Panc1 (cell line): ENCODE measurements around the gene ANKRD42. TPM values are rescaled to one million over a fixed set of nuclear protein-coding genes. Genes with fewer than 3 reads are reported as not detected.

Experiments
- ATAC-seq: fragments of 200-7000 bp; cut with Tn5 transposase; 2 replicates; pipeline ENCODE4 v1.9.1; 2020; ENCODE audit warnings: mild to moderate bottlenecking, moderate library complexity
- BruUV-seq: library from RNA; stranded (reverse); fragments of 400-500 nt; replicated peaks from 2 replicates; lab custom pipeline; 2021; lab: Mats Ljungman, UMichigan
- CTCF ChIA-PET: fragments of 300-600 bp; sonication (Branson Sonifier 250); formaldehyde crosslinking; loops from one replicate; lab custom pipeline; 2022; ENCODE audit warnings: antibody characterized with exemption; lab: Charles Lee
- POLR2A ChIA-PET: fragments of 300-600 bp; sonication (Branson Sonifier 250); formaldehyde crosslinking; loops from one replicate; lab custom pipeline; 2022; ENCODE audit warnings: antibody characterized with exemption; lab: Charles Lee
- DNase-seq: peaks from one replicate; pipeline ENCODE4 v3.0.0-alpha.2; 2010; ENCODE audit warnings: low read depth, low spot score
- H3K27ac ChIP-seq: 2 replicates; pipeline ENCODE4 v1.5.1; 2011; ENCODE audit warnings: mild to moderate bottlenecking, low read length, inconsistent platforms
- H3K27me3 ChIP-seq: fragments of 200-500 bp; sonication (Bioruptor generic); 2 replicates; pipeline ENCODE4 v1.6.0; 2014; ENCODE audit warnings: low read length, inconsistent platforms; ENCODE audit not compliant: control insufficient read depth, insufficient read depth
- H3K36me3 ChIP-seq: fragments of 200-500 bp; sonication (Bioruptor generic); 2 replicates; pipeline ENCODE4 v1.5.1; 2014; ENCODE audit warnings: inconsistent platforms, mild to moderate bottlenecking, low read length, moderate library complexity; ENCODE audit not compliant: control insufficient read depth, insufficient read depth
- H3K4me1 ChIP-seq: 2 replicates; pipeline ENCODE4 v1.5.1; 2011; ENCODE audit warnings: inconsistent platforms, mild to moderate bottlenecking, low read length, moderate library complexity; ENCODE audit not compliant: control insufficient read depth, insufficient read depth
- H3K4me3 ChIP-seq, 2 experiments: 2 replicates each; pipeline ENCODE4 v1.5.1; 2011 to 2012; ENCODE audit warnings: low read depth in 2 of 2, low read length in 2 of 2, mild to moderate bottlenecking in 2 of 2, inconsistent platforms in 1 of 2, moderate library complexity in 1 of 2
- H3K9me3 ChIP-seq: fragments of 200-500 bp; sonication (Bioruptor generic); 2 replicates; pipeline ENCODE4 v1.5.1; 2014; ENCODE audit warnings: low read depth, mild to moderate bottlenecking, inconsistent platforms, low read length, moderate library complexity; ENCODE audit not compliant: control insufficient read depth, insufficient read depth
- POLR2AphosphoS5 ChIP-seq: IDR thresholded peaks from 2 replicates; pipeline ENCODE4 v1.6.1; 2012; ENCODE audit warnings: mild to moderate bottlenecking, low read depth, low read length, moderate library complexity
- SIN3A ChIP-seq: IDR thresholded peaks from 2 replicates; pipeline ENCODE4 v1.6.1; 2012; ENCODE audit warnings: low read depth, mild to moderate bottlenecking, low read length, moderate library complexity, borderline replicate concordance; ENCODE audit not compliant: insufficient read depth
- TCF7L2 ChIP-seq: IDR thresholded peaks from 2 replicates; pipeline ENCODE4 v1.6.1; 2011; ENCODE audit warnings: mild to moderate bottlenecking, low read depth, low read length, inconsistent platforms
- in situ Hi-C: cut with HindIII; loops from 2 replicates; pipeline ENCODE4 v1.10.0; 2016; ENCODE audit warnings: low sequenced_read_pairs, low pct_unique_long_range_greater_than_20kb
- intact Hi-C: fragments of 100-400 bp; cut with micrococcal nuclease; formaldehyde crosslinking; loops from one replicate; pipeline ENCODE4 v1.10.0; 2022; ENCODE audit not compliant: unreplicated experiment
- total RNA-seq: library from RNA; stranded (reverse); gene quantifications from one replicate; pipeline ENCODE4 v1.2.1, GENCODE V29; 2021; ENCODE audit not compliant: unreplicated experiment
- TF ChIP-seq, protein P1 (sequence below), 2 experiments: IDR thresholded peaks; 2 replicates each; pipeline ENCODE4 v1.6.1; 2011 to 2012; ENCODE audit warnings: low read depth in 2 of 2, control low read depth in 1 of 2, low read length in 1 of 2, mild to moderate bottlenecking in 1 of 2, moderate library complexity in 1 of 2; ENCODE audit not compliant: insufficient read depth in 1 of 2
- TF ChIP-seq, protein P2 (sequence below): fragments of 450-650 bp; IDR thresholded peaks from 2 replicates; pipeline ENCODE4 v1.5.1; 2017; ENCODE audit warnings: mild to moderate bottlenecking

Gene ANKRD42
- total RNA-seq, 1 experiment from 2014 or later, result 14.8 TPM

DNA sequence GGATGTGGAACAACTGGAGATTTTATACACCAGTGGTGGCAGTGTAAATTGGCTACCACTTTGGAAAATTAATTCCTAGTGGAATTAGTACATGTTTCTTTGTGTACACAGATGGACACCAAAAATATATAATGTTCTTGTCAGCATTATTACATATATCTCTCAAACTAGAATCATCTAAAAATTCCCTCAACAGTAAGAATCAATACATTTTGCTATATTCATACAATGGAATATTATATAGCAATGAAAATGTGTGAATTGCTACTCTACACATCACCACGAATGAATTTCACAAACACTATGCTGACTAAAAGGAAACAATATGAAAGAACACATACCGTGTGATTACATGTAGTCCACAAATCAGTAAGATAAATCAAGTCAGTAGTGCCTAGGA lies 58.8 kb downstream of the ANKRD42 start:
- H3K4me1 ChIP-seq, result no peaks in the 10 kb centered on the region
- H3K27ac ChIP-seq, result no peak overlapping the region
- no peaks in the 10 kb centered on the region for H3K9me3 ChIP-seq
- ChIA-PET POLR2A (no interaction called here), CTCF (no interaction called here)
- H3K27me3 ChIP-seq, result no peaks in the 10 kb centered on the region
- H3K4me3 ChIP-seq, result no peak overlapping the region
- BruUV-seq, result no TSS peak
- TF ChIP-seq SIN3A (no peak), TCF7L2 (no peak)
- no peak for ATAC-seq
- H3K36me3 ChIP-seq, result no peaks in the 10 kb centered on the region
- in situ Hi-C loops, result no loop called here
- no peak for DNase-seq
- intact Hi-C loops, result no loop called here

DNA sequence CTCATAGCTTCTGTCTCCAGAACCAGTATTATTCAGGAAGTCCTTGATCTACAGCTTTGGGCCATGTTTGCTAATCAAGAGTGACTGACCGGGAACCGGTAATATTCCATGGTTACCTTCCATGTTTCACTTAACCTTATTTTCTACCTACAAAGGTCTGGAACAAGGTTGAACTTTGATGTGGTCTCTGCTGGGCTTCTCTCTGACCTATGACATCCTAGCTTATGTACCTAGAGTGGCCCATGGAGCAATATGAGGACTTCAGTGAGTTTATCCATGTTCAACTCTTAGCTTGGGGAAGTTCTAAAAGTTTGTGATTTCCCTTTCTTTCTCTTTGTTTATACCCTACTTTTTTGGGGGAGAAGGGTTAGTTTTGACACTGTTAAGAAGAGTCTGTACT lies 59.4 kb downstream of the ANKRD42 start:
- POLR2A ChIA-PET, result no interaction called here
- in situ Hi-C loops, result no loop called here
- intact Hi-C loops, result no loop called here
- ATAC-seq (no peak), DNase-seq (no peak)
- no peaks in the 10 kb centered on the region for H3K36me3 ChIP-seq
- CTCF ChIA-PET, result no interaction called here
- H3K9me3 ChIP-seq, result no peaks in the 10 kb centered on the region
- H3K27me3 ChIP-seq, result no peaks in the 10 kb centered on the region
- BruUV-seq, result no TSS peak
- H3K4me3 ChIP-seq, result no peak overlapping the region
- TF ChIP-seq POLR2AphosphoS5 (no peak), TCF7L2 (no peak), SIN3A (no peak)
- TF ChIP-seq, protein P1, sequence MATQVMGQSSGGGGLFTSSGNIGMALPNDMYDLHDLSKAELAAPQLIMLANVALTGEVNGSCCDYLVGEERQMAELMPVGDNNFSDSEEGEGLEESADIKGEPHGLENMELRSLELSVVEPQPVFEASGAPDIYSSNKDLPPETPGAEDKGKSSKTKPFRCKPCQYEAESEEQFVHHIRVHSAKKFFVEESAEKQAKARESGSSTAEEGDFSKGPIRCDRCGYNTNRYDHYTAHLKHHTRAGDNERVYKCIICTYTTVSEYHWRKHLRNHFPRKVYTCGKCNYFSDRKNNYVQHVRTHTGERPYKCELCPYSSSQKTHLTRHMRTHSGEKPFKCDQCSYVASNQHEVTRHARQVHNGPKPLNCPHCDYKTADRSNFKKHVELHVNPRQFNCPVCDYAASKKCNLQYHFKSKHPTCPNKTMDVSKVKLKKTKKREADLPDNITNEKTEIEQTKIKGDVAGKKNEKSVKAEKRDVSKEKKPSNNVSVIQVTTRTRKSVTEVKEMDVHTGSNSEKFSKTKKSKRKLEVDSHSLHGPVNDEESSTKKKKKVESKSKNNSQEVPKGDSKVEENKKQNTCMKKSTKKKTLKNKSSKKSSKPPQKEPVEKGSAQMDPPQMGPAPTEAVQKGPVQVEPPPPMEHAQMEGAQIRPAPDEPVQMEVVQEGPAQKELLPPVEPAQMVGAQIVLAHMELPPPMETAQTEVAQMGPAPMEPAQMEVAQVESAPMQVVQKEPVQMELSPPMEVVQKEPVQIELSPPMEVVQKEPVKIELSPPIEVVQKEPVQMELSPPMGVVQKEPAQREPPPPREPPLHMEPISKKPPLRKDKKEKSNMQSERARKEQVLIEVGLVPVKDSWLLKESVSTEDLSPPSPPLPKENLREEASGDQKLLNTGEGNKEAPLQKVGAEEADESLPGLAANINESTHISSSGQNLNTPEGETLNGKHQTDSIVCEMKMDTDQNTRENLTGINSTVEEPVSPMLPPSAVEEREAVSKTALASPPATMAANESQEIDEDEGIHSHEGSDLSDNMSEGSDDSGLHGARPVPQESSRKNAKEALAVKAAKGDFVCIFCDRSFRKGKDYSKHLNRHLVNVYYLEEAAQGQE (IDR thresholded peaks at IDR 0.05; ENCODE audit: insufficient read depth in 1 of 2, low read depth in 2 of 2, low read length in 1 of 2), result no peak
- TF ChIP-seq, protein P2, sequence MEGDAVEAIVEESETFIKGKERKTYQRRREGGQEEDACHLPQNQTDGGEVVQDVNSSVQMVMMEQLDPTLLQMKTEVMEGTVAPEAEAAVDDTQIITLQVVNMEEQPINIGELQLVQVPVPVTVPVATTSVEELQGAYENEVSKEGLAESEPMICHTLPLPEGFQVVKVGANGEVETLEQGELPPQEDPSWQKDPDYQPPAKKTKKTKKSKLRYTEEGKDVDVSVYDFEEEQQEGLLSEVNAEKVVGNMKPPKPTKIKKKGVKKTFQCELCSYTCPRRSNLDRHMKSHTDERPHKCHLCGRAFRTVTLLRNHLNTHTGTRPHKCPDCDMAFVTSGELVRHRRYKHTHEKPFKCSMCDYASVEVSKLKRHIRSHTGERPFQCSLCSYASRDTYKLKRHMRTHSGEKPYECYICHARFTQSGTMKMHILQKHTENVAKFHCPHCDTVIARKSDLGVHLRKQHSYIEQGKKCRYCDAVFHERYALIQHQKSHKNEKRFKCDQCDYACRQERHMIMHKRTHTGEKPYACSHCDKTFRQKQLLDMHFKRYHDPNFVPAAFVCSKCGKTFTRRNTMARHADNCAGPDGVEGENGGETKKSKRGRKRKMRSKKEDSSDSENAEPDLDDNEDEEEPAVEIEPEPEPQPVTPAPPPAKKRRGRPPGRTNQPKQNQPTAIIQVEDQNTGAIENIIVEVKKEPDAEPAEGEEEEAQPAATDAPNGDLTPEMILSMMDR, result no peak
- H3K27ac ChIP-seq, result no peak overlapping the region
- no peaks in the 10 kb centered on the region for H3K4me1 ChIP-seq

DNA sequence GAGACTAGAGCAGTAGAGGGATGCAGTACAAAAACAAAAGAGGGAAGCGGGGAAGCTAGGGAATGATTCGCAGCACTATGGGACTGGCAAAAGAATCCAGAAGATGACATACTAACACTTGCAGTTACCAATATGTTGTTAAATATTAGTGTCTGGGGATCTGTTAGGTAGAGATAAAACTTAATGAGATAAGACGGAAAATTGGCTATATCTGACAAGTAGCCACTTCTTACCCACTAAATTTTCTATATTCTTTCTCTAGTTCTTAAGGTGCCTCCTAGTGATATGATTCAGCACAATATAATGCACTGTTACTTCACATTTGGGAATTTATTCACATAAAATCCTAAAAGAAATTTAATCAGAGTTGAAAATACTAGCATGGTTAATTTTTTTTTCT lies 61.9 kb downstream of the ANKRD42 start:
- POLR2A ChIA-PET, result no interaction called here
- Histone ChIP-seq H3K4me1 (no peaks in the 10 kb centered on the region), H3K36me3 (peaks cover 4% of the 10 kb centered on the region; the same call in 1 of the 2 replicates), H3K27ac (no peak overlapping the region), H3K9me3 (no peaks in the 10 kb centered on the region), H3K4me3 (no peak overlapping the region), H3K27me3 (no peaks in the 10 kb centered on the region)
- in situ Hi-C loops, result no loop called here
- intact Hi-C loops, result no loop called here
- no peak for ATAC-seq
- no TSS peak for BruUV-seq
- no peak for DNase-seq
- CTCF ChIA-PET, result no interaction called here
- no peak for TF ChIP-seq POLR2AphosphoS5
- TF ChIP-seq, protein P1 (IDR thresholded peaks at IDR 0.05; ENCODE audit: insufficient read depth in 1 of 2, low read depth in 2 of 2, low read length in 1 of 2), result no peak
- no peak for TF ChIP-seq TCF7L2
- no peak for TF ChIP-seq SIN3A
- TF ChIP-seq, protein P2, result no peak
